T-helper 2 cell treated with Interferon-gamma antibody and Interleukin-4, amounts not matched to agents 100 ng/mL and 5 ng/mL, for 36 hours (primary cell): ENCODE data around the gene MINDY4. TPM values are rescaled to one million over a fixed set of nuclear protein-coding genes. Genes with fewer than 3 reads are reported as not detected.

ENCODE experiments used
- intact Hi-C: fragments of 100-400 bp; cut with micrococcal nuclease; formaldehyde crosslinking; loops from one replicate; pipeline ENCODE4 v1.15.1; 2023
- total RNA-seq: library from RNA; stranded (reverse); gene quantifications from 2 replicates; pipeline ENCODE4 v1.2.3, GENCODE V29; 2022

The MINDY4 gene
- total RNA-seq, 1 donor from 2014 or later, result 1.2 TPM

- intact Hi-C loops, result no loop called here
Observed at GRCh38 chr7:30912986-30913811, 142.0 kb downstream of the MINDY4 start.

- intact Hi-C loops, result no loop called here
Observed at GRCh38 chr7:30913821-30914515, 142.8 kb downstream of the MINDY4 start.

GRCh38 chr7:30914596-30914995 lies 143.4 kb downstream of the MINDY4 start:
- intact Hi-C loops, result no loop called here

GRCh38 chr7:30915005-30915601 lies 143.9 kb downstream of the MINDY4 start:
- intact Hi-C loops, result no loop called here

GRCh38 chr7:30915751-30916150 lies 144.5 kb downstream of the MINDY4 start:
- intact Hi-C loops, result no loop called here

GRCh38 chr7:30916255-30916654 lies 145.0 kb downstream of the MINDY4 start:
- intact Hi-C loops, result no loop called here

- intact Hi-C loops, result no loop called here
Observed at GRCh38 chr7:30916767-30917166, 145.6 kb downstream of the MINDY4 start.

GRCh38 chr7:30917216-30917893 lies 146.1 kb downstream of the MINDY4 start:
- intact Hi-C loops, result no loop called here

- intact Hi-C loops, result no loop called here
Observed at GRCh38 chr7:30918676-30919075, 147.5 kb downstream of the MINDY4 start.

- intact Hi-C loops, result no loop called here
Observed at GRCh38 chr7:30920021-30920583, 148.9 kb downstream of the MINDY4 start.

GRCh38 chr7:30920584-30921539 lies 149.6 kb downstream of the MINDY4 start:
- intact Hi-C loops, result no loop called here

- intact Hi-C loops, result no loop called here
Observed at GRCh38 chr7:30921540-30922401, 150.6 kb downstream of the MINDY4 start.

GRCh38 chr7:30922596-30922995 lies 151.4 kb downstream of the MINDY4 start:
- intact Hi-C loops, result no loop called here

GRCh38 chr7:30923009-30923773 lies 152.0 kb downstream of the MINDY4 start:
- intact Hi-C loops, result no loop called here

- intact Hi-C loops, result no loop called here
Observed at GRCh38 chr7:30923774-30924413, 152.7 kb downstream of the MINDY4 start.

- intact Hi-C loops, result no loop called here
Observed at GRCh38 chr7:30924624-30925023, 153.4 kb downstream of the MINDY4 start.

- intact Hi-C loops, result no loop called here
Observed at GRCh38 chr7:30925117-30925516, 153.9 kb downstream of the MINDY4 start.

GRCh38 chr7:30925913-30926312 lies 154.7 kb downstream of the MINDY4 start:
- intact Hi-C loops, result no loop called here
